AG04449 (cell line): ENCODE data around the gene OR2H1.

Experiments
- CTCF ChIA-PET: fragments of 350-600 bp; formaldehyde crosslinking; extraction: SDS; loops from one replicate; lab custom pipeline; 2021; ENCODE audit warnings: antibody characterized with exemption; lab: Yijun Ruan, JAX
- POLR2A ChIA-PET: fragments of 400-600, 350-600 bp; formaldehyde crosslinking; extraction: SDS; loops from one replicate; lab custom pipeline; 2020; ENCODE audit warnings: antibody characterized with exemption, inconsistent platforms; lab: Yijun Ruan, JAX
- DNase-seq: peaks from one replicate; pipeline ENCODE4 v3.0.0-alpha.2; 2010; ENCODE audit warnings: low read depth, low spot score
- H3K4me3 ChIP-seq: 2 replicates; pipeline ENCODE4 v1.5.1; 2011; ENCODE audit warnings: low read depth, mild to moderate bottlenecking, control low read depth, low read length
- CTCF ChIP-seq: IDR thresholded peaks from one replicate; pipeline ENCODE4 v1.5.1; 2011; ENCODE audit warnings: mild to moderate bottlenecking, moderate library complexity, low read length, control low read depth, inconsistent platforms; ENCODE audit not compliant: insufficient read depth; ENCODE audit errors: missing control alignments

OR2H1 gene

DNA sequence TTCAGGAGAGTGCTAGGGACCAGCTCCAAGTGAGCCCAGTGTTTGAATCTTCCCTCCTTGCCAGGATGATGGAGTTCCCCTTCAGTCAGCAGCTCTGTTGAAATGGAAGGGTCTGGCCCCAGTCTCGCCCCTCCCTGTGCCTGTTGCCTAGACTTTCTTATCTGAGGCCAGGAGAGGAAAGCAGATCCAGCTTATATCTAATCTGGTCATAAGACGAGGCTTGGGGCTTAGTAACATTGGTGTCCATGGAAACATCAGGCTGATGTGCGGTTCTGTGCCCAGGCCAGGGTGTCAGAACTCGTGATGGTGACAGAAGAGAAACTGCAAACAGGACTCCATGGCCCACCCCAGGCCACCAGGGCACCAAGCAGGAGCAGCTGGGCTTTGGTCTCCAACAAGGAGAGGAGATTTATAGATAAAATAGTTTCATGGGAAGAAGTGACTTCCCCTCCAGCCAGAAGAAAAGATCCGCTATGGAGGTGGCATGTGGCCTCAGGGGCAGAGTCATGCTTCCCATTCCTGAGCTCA lies 21.0 kb downstream of the OR2H1 start:
- no peak overlapping the region for H3K4me3 ChIP-seq
- no peak for DNase-seq
- ChIA-PET CTCF (no interaction called here), POLR2A (no interaction called here)
- no peak for TF ChIP-seq CTCF

DNA sequence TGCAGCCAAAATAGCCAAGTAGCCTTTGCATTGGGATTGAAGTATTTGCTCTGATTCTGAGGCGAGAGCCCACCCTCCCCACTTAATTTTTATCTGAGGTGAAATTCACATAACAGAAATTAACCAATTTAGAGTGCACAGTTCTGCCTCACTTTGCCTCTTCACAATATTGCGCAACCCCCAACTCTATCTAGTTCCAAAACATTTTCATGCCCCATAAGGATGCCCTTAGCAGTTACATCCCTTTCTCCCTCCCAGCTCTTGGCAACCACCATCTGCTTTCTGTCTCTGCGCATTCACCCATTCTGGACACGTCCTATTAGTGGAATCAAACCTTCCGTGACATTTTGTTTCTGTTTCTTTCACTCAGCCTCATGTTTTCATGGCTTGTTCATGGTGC lies 21.8 kb downstream of the OR2H1 start:
- H3K4me3 ChIP-seq = no peak overlapping the region
- ChIA-PET CTCF (no interaction called here), POLR2A (no interaction called here)
- no peak for DNase-seq
- no peak for TF ChIP-seq CTCF

DNA sequence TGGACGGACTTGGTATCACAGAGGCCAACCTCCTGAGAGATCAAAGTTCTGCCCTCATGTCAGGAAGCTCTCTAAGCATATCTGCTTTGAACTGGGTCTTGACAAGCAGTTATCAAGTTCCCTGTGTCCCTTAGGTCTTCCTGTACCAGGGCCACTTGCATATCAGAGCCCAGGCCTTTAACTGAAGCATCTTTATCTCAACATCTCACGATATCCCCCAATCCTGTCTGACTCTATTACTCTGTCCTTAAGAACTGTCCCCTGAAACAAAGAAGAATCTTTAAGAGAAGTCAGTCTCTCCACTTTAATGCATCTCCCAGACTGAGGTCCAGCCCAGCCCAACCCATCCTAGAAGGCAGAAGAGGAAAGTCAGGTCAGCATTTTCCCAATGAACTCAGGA lies 22.6 kb downstream of the OR2H1 start:
- ChIA-PET POLR2A (no interaction called here), CTCF (no interaction called here)
- no peak for DNase-seq
- H3K4me3 ChIP-seq = no peak overlapping the region
- no peak for TF ChIP-seq CTCF

DNA sequence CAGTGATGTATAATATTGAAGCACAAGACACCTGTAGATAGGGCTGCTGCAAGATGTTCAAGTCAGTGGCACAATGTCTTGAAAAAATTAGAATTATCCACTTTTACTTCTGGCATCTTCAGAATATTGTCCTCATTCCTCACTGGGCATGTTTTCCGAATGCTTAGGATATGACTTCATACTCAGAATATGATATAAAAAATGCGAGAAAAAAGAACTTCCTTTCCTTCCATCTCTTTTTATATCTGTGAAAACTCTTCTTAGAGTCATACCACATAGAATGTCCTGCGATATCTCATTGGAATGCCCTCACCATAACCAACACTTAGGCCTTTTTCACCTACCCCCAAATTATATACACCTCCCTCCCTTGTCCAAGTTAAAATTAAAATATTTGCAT lies 26.2 kb downstream of the OR2H1 start:
- ChIA-PET CTCF (no interaction called here), POLR2A (no interaction called here)
- TF ChIP-seq CTCF = no peak
- no peak overlapping the region for H3K4me3 ChIP-seq
- no peak for DNase-seq

DNA sequence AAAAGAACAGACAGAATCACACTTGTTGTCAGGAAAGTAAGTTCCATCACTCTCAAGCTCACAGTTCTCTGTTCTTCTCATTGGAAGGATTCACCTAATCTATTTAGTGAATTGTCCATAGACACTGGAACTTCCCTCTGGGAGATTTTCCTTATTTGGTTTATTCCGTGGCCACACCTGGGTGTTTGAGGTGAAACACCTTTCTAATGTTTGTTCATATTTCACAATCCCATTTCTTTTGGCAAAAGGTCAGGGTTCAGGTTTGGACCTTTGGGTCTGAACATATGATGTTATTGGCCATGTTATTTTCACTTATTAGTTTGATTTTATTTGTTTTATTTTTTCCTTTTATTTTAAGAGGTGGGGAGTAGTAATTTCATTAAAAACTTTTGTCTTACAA lies 26.8 kb downstream of the OR2H1 start:
- POLR2A ChIA-PET = no interaction called here
- CTCF ChIA-PET = no interaction called here
- no peak for TF ChIP-seq CTCF
- no peak overlapping the region for H3K4me3 ChIP-seq
- DNase-seq = no peak

GRCh38 chr6:29486577-29486976 lies 29.6 kb downstream of the OR2H1 start:
- no peak overlapping the region for H3K4me3 ChIP-seq
- CTCF ChIA-PET = no interaction called here
- TF ChIP-seq CTCF = no peak
- POLR2A ChIA-PET = no interaction called here
- DNase-seq = no peak
